22Rv1 (cell line): Measurements from ENCODE around the gene AIG1.

Source experiments
- H3K27ac ChIP-seq: fragments of 450-650 bp; 2 replicates; pipeline ENCODE4 v1.5.1; 2017
- ZFX ChIP-seq: fragments of 450-650 bp; IDR thresholded peaks from 2 replicates; pipeline ENCODE4 v1.6.1; 2017; ENCODE audit warnings: antibody characterized with exemption, borderline replicate concordance
- TF ChIP-seq, protein P1 (sequence below): fragments of 450-650 bp; IDR thresholded peaks from 2 replicates; pipeline ENCODE4 v1.5.1; 2017; ENCODE audit warnings: mild to moderate bottlenecking

The AIG1 gene

DNA sequence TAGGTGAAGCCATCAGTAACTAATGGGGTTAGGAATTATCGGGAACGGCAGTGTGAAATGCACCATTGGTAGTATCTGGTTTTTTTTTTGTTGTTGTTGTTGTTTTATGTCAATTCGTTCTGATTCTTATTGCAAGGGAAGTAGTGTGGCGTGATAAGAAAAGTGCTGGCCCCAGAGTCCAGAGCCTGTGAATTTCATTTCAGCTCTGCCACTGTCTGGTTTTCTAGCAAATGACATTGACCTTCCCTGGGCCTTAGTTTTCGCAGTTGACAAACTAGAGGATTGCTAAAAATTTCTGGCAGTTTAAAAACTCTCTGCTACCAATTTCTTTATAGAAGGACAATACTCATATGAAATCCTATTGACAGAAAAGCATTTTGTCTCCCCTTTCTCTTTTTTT, 161.6 kb downstream of the AIG1 start:
- H3K27ac ChIP-seq = no peak overlapping the region
- TF ChIP-seq, protein P1, sequence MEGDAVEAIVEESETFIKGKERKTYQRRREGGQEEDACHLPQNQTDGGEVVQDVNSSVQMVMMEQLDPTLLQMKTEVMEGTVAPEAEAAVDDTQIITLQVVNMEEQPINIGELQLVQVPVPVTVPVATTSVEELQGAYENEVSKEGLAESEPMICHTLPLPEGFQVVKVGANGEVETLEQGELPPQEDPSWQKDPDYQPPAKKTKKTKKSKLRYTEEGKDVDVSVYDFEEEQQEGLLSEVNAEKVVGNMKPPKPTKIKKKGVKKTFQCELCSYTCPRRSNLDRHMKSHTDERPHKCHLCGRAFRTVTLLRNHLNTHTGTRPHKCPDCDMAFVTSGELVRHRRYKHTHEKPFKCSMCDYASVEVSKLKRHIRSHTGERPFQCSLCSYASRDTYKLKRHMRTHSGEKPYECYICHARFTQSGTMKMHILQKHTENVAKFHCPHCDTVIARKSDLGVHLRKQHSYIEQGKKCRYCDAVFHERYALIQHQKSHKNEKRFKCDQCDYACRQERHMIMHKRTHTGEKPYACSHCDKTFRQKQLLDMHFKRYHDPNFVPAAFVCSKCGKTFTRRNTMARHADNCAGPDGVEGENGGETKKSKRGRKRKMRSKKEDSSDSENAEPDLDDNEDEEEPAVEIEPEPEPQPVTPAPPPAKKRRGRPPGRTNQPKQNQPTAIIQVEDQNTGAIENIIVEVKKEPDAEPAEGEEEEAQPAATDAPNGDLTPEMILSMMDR = no peak
- TF ChIP-seq ZFX = no peak

DNA sequence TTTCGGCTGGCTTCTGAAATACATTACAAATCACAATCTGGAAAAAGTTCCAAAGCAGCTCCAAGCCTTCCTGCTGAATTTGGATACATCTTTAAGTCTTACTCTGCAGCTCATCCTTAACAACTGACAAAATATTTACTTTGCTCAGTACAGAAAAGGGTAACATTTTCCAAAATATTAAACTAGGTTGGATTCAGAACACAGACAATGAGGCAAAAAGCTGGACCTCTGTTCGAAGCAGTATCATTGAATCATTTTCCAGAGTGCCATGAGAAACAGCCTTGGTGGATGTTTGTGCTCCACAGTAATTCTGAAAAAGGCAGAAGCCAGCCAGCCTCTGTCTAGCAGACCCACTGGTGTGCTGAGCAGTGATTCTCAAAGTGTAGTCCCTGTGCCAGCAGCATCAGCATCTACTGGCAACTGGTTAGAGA, 162.1 kb downstream of the AIG1 start:
- TF ChIP-seq, protein P1 = no peak
- no peak for TF ChIP-seq ZFX
- no peak overlapping the region for H3K27ac ChIP-seq

GRCh38 chr6:143223895-143224294, 163.2 kb downstream of the AIG1 start:
- H3K27ac ChIP-seq = no peak overlapping the region
- TF ChIP-seq, protein P1 = no peak
- no peak for TF ChIP-seq ZFX

DNA sequence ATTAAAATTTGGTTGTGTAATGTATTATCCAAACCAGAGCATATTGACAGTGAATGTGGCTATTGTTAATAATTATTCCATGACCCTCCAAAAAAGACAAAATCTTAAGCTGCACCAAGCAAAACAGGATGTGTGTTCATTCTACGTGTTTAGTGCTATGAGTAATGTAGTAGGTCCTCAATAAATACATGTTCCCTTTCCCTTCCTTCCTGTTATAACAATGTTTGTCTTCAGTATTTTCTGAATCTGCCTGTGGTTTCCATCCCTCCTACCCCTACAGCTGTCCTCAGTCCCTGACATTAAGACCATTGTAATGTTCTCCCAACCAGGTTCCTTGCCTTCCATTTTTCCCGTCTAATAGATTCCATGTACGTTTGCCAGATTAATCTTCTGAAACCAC, 163.8 kb downstream of the AIG1 start:
- no peak for TF ChIP-seq ZFX
- TF ChIP-seq, protein P1 = no peak
- no peak overlapping the region for H3K27ac ChIP-seq

DNA sequence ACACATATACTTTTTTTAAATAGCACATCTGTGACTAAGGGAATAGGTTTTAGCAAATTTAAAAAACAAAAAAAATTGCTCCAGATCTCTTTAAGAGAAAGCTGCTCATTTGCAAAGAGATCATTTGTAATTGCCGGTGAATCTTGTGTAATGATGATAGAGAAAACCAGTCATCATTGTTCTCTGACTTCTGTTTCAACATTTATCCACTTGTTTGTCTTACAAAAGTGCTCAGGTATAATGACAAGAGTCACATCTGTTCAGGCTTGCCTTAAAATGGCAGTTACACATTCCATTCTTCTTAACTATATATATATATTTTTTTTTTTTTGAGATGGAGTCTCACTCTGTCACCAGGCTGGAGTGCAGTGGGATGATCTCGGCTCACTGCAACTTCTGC, 165.2 kb downstream of the AIG1 start:
- TF ChIP-seq, protein P1 = no peak
- no peak for TF ChIP-seq ZFX
- H3K27ac ChIP-seq = no peak overlapping the region

- TF ChIP-seq ZFX = no peak
- TF ChIP-seq, protein P1 = no peak
- H3K27ac ChIP-seq = no peak overlapping the region
These were observed 167.0 kb downstream of the AIG1 start for GRCh38 chr6:143227675-143228074.

DNA sequence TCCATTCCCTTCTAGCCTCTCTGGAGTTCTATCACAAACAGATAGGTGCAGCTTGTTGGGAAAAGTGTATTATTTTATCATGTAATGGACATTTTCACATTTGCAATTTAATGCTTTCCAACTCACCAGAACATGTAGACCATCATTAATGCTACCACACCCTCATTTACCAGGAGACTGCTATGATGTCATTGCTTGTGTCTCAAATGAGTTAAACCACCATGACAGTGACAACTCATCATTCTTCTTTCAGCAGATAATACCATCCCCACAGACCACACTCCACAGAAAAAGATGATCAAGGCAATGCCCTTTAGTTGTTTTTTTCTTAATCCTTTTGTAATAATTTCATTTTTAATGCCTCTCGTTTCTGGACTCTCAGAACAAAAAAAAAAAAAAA, 168.7 kb downstream of the AIG1 start:
- TF ChIP-seq, protein P1 = no peak
- no peak for TF ChIP-seq ZFX
- H3K27ac ChIP-seq = no peak overlapping the region
